NK-92 treated with Interleukin-12 subunit alpha and Interleukin-12 subunit beta, amount 100 ng/mL, for 24 hours (cell line): ENCODE results near the gene ARL8A.
A peak's percentile ranks its signal among the peaks of the same experiment; 100 is the strongest.
"Not testable (repeated sequence)": the region's sequence is repeated elsewhere in the genome, so short reads cannot be mapped to it uniquely, and the experiment has no call there.

Experiments used
- DNase-seq: peaks from one replicate; lab custom pipeline; 2025; lab: John Stamatoyannopoulos, UW

The ARL8A gene

DNA sequence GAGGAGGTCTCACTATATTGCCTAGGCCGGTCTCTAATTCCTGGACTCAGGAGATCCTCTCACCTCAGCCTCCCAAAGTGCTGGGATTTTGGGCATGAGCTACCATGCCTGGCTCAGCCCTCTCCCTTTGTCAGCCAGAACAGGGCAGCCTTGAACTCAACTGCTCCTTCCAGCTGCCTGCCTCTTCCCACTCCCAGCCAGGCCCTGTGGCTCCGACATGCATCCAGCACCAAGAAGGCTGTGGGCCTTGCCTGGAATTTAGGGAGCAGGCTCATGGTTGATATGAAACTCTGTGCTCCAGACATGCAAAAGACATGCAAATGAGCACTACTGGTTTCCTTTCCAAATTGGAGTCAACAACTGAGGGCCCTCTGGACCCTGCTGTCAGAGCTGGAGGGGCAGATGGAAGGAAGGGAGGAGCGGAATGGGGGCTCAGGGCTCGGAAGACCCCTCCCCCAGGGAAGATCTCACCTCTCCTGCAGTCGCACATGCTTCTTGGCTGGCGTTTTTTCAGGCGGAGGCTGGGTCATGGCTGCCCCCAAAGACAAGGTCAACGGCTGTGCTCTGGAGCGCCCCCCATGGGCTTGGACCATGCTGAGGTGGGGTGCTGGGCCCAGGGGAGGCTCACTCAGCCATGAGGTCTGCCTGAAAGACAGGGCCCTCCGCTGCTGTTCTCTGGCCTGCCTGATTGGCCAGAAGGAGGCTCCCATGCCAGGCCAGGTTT lies 14.4 kb upstream of the ARL8A start:
- DNase-seq, result peak; percentile 60

DNA sequence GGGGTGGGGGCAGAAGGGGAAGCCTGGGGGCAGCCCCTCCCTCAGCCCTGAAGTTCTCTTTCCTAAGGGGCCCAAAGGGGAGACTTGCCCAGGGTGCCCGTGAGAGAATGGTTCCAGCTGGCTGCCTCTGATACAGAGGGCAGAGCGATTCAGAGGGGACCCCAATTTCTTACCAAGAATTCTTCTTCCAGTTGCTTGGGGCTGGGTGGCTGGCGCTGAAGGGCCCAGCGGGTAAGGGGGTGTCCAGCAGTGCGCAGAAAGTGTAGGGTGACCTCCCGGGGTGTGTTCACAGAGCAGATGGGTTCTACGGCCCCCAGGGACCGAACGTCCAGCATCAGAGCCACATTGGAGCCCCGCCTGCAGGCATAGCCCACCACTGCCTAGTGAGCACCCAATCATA lies 13.4 kb upstream of the ARL8A start:
- DNase-seq, result no peak

DNA sequence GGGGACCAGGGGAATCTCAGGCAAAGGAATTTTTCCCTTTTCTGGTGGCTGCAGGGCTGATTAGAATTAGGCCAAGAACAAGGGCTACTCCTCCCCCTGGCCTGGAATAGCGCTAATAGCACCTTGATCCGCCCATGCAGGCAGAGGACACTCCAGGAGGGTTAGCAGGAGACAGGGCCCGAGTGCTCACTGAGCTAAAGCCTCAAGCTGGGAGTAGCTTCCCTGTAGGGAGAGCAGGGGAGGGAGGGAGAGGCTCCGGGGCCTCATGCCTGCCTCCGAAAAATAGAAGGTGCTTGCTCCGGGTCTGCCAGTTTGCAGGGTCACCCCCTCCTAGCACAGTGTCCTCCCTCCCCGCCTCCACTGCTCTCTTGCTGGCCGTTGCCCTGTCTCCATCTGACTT lies 12.1 kb upstream of the ARL8A start:
- DNase-seq, result no peak

GRCh38 chr1:202155478-202156021 lies 11.0 kb upstream of the ARL8A start:
- DNase-seq, result no peak

- DNase-seq, result no peak
Observed at GRCh38 chr1:202154766-202155477, 10.4 kb upstream of the ARL8A start.

DNA sequence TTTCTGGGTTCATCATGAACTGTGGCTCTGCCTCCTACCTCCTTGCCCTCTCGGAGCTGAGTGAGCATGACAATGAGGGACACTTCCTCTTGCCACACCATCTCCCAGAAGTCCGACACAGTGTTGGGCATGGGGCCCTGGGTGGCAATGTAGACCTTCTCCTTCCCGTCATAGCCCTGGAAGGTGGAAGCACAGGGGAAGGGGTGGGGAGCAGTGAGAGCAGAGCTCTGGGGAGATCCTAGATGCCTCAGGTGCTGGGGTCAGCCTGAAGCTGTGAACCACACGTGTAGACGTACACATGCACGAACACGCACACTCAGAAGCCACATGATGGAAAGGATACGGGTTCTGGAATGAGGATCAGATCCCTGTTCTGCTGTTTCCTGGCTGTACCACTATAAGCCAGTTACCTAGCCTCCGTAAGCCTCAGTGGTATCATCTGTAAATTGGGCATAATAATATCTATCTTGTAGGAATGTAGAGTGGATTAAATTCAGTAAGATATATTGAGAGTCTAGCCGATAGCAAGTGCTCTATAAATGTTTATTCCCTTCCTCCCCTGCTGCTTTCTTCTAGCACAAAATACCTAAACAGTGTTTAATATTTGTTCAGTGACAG lies 9.7 kb upstream of the ARL8A start:
- no peak for DNase-seq

DNA sequence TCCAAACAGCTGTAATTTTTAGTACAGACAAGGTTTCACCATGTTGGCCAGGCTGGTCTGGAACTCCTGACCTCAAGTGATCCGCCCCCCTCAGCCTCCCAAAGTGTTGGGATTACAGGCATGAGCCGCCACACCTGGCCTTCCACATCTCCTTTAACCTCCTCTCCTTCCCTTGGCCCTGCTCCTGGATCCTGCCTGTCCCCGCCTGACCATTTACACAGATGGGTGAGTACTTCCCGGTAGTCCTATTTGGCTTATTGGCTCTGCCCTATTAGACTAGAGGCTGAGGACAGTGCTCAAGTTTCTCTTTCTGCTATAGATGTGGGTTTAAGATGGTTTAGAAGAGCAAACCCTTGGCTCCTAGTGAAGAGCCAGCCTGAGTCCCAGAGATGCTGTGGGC lies 8.7 kb upstream of the ARL8A start:
- no peak for DNase-seq

- DNase-seq, result no peak
Observed at GRCh38 chr1:202152399-202152798, 7.9 kb upstream of the ARL8A start.

- DNase-seq, result no peak
Observed at GRCh38 chr1:202151045-202151444, 6.5 kb upstream of the ARL8A start.

DNA sequence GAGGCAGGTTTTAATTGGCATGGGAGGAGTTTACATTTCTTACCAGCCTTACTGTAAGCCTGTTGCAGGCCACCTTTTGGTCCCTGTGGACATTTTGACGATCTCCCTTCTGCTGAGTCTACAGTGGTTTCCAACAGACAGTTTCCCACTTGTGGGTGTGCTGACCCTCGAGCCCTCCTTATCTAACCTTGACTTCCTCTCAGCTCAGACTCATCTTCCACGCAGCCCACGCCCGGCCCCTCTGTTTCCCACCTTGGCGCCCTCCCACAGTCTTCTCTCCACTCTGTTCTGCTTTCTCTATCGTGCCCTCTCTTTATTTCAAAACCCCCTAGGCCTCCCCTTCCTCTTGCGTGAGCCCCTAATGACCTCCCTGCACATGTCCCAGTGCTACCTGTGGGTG lies 6.1 kb upstream of the ARL8A start:
- DNase-seq, result no peak

DNA sequence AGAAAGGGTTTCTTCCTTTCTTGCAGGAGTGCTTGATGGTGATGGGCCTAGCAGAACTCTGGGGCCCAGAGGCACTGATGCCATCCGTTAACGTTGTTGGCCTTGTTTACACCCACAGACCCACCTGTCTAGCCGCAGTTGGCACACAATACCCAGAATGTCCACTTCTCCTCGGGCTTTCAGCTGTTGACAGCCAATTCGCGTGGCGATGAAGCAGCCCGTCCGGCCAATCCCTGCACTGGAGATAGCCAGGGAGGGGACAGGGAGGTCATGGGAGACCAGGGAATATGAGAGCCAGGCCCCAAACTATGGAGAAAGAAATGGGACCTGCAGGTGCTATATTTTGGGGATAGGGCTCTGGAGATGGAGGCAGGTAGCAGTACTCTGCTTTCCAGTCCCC lies 5.7 kb upstream of the ARL8A start:
- DNase-seq, result no peak

- no peak for DNase-seq
Observed at GRCh38 chr1:202149566-202149965, 5.0 kb upstream of the ARL8A start.

GRCh38 chr1:202148391-202148790 lies 3.9 kb upstream of the ARL8A start:
- no peak for DNase-seq

DNA sequence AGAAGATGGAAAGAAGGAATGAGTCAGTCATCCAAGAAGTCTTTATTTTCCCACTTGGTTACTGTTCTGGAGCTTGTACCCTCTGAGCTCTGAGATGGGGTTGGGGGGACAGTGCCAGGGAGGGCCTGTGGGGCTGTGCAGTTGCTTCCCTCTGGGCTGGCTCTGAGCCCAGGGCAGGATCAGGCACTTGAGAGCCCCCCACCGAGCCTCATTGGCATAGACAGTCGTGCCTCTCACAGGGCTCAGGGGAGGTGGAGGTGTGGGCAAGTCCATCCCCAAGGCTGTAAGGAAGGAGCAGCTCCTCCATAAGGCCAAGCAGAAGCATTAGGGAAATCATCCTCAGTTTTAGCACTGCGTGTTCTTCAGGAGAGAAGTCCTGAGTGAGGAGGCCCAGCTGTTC lies 2.5 kb upstream of the ARL8A start:
- DNase-seq, result no peak

DNA sequence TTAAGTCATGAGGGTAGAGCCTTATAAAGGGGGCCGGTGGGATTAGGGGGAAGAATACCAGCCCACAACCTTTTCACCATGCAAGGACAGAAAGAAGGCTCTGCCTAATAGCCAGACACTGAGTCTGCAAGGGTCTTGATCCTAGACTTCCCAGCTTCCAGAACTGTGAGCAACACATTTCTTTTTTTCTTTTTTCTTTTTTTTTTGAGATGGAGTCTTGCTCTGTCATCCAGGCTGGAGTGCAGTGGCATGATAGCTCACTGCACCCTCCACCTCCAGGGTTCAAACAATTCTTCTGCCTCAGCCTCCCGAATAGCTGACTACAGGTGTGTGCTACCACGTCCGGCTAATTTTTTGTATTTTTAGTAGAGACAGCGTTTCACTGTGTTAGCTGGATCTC lies 1.7 kb upstream of the ARL8A start:
- no peak for DNase-seq

DNA sequence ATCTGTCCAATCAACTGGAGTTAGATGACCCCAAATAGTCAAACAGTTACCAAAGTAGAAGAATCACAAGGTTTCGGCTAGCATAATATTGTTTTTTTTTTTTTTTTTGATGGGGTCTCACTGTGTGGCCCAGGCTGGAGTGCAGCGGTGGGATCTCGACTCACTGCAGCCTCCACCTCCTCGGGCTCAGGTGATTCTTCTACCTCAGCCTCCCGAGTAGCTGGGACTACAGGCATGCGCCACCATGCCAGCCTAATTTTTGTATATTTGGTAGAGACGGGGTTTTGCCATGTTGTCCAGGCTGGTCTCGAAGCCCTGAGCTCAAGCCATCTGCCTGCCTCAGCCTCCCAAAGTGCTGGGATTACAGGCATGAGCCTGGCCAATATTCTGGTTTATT lies 1.2 kb upstream of the ARL8A start:
- DNase-seq, result not testable (repeated sequence)

DNA sequence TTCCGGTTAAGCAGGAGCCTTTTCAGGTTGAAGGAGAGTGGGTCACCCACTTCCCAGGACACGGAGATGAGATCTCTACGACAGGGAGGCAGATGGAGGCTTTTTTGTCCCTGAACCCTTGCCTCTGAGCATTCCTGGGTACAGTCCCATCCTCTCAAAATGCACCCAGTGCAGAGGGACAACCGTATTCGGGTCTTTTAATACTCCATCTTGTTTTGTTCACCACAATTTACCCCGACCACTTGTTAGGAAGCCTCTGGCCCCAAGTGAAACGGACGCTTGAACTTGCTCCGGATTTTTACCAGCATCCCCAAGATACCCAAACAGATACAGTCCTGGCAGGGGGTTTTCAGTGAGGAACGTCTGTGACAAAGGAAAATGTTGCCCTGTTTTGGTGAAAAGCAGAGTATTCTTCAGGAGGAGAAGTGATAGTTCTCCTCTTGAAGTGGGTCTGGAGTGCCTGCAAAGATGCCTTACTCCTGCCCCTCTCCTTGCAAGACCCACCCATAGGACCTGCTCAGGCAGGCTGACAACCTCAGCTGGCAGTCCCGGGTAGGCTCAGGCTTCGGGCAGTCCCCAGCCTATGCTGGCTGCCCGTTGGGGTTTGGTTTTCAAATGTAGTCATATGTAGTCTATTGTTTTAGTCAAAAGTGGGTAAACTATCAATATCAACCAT lies 669 bp upstream of the ARL8A start:
- no peak for DNase-seq

DNA sequence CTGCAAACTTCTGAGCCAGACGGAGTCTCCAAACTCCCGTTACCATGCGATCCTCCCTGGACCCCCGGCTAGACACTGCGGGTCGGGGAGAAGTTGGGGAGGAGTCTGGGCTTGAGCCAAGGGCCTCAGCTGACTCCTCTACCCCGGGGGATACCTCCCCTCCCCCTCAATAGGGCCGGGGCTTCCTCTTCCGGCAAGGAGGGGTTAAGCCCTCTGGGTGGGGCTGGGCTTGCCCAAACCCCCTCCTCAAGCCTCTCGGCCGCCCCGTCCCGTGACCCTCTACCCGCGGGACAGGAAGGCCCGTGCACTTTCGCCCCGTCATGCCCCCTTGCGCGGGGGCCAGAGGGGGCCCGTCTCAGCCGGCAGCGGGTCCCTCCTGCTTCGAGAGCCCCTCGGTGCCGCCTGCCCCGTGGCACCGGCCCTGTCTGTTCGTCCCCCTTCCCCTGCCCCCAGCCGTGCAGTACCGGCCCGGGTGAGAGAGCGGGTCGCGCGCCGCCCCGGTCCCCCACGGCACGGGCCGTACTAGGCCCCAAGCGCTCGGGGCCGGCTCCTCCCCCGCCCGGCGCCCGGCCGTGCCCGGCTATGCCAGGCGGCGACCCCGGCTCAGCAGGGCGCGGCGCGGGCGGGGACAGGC lies 652 bp downstream of the ARL8A start:
- no peak for DNase-seq

DNA sequence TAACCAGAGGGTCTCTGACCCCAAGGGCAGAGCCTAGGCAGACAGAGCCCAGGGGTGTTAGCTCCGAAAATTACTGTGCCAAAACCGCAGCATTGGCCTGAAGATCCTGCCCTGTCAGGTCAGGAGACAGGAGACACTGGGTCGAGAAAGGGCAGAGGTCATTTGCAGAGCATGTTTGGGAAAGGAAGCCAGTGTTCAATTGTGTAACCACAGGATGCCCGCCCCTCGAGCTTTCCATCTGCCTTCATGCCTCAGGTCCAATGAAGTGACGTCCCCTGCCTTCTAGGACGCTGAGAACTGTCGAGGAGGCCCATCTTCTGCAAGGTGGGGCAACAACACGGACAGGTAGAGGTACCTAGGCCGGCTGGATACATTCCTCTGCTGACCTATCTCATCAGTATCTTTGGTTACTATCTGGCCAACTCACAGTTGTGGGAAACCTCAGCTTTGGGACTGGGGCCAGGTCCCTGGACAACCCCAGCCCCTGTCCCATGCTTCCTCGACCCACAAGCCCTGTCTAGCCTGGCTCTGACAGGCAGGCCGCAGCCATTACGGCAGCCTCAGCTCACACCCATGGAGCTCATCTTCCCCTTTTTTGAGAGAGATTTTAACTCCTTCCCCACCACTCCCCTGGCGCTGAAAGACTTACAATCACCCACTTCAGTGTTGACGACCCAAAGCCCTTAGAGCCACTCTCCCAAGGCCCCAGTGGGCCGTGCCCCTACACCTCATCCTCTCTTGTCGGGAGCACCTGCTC lies 1.3 kb downstream of the ARL8A start:
- no peak for DNase-seq

- DNase-seq, result not testable (repeated sequence)
Observed at GRCh38 chr1:202141468-202141867, 3.1 kb downstream of the ARL8A start.

DNA sequence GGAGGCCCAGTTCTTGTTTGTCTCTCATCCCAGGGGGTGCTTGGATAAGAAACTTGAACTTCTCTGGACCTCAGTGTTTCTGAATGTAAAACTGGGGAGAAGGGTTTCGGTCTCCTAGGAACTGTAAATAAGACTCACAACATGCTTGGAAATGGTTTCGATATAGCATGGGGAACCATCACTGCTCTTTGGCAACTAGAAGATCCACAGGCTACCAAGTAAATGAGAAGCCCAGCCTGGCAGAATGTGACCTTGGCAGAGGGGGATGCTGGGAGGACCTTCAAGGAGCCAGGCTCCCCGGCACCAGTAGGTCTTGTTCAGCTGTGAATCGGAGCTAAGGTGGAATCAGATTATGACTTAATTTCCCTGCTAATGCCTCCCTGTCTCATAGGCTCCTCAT lies 3.7 kb downstream of the ARL8A start:
- DNase-seq, result no peak
